ENCODE results near the gene SETD2.

SETD2 gene

GRCh38 chr3:46987319-46987742, 176.6 kb downstream of the SETD2 start:
- Histone ChIP-seq H3K9ac (peak overlapping the region; percentile 55 to 83 (median 79); a peak in 20 of 22 replicates), H3K4me1 (peaks cover 96 to 100% (median 98%) of the 10 kb centered on the region in 10 experiments), H3K27me3 (no peaks in the 10 kb centered on the region), H3K4me2 (peak overlapping the region; percentile 84 to 98 (median 93)), H3K27ac (peak overlapping the region; percentile 54 to 97 (median 92)), H3K4me3 (peak overlapping the region; percentile 26 to 65 (median 48); a peak in 19 of 20 replicates), H3K36me3 (peaks cover 7 to 34% (median 23%) of the 10 kb centered on the region in 11 experiments; a peak in 20 of 22 replicates), H4K20me1 (peaks cover 0 to 8% (median 0%) of the 10 kb centered on the region in 11 experiments; a peak in 1 of 22 replicates), H3K9me3 (replicated peaks in 1 of 11) (no peaks in the 10 kb centered on the region)
- no peak for TF ChIP-seq Cebpa-rat (IDR thresholded peaks at IDR 0.05)

- Histone ChIP-seq H3K36me3 (peaks cover 7 to 29% (median 20%) of the 10 kb centered on the region in 11 experiments; a peak in 20 of 22 replicates), H3K27ac (peak overlapping the region; percentile 54 to 97 (median 92); a peak in 21 of 22 replicates), H3K9ac (peak overlapping the region; percentile 55 to 83 (median 79); a peak in 19 of 22 replicates), H3K4me2 (peak overlapping the region; percentile 84 to 98 (median 93)), H4K20me1 (peaks cover 0 to 4% (median 0%) of the 10 kb centered on the region in 11 experiments; a peak in 2 of 22 replicates), H3K27me3 (no peaks in the 10 kb centered on the region), H3K4me3 (peak overlapping the region; percentile 26 to 65 (median 48); a peak in 15 of 20 replicates), H3K9me3 (replicated peaks in 1 of 11) (no peaks in the 10 kb centered on the region), H3K4me1 (peaks cover 96 to 100% (median 98%) of the 10 kb centered on the region in 10 experiments)
- no peak for TF ChIP-seq Cebpa-rat (IDR thresholded peaks at IDR 0.05)
Observed at GRCh38 chr3:46986782-46987310, 177.1 kb downstream of the SETD2 start.

GRCh38 chr3:46986055-46986730, 177.7 kb downstream of the SETD2 start:
- peak overlapping the region in 5 of 10 experiments; percentile 28 to 54 (median 46); a peak in 5 of 20 replicates for H3K4me3 ChIP-seq
- H3K27ac ChIP-seq, result peak overlapping the region in 10 of 11 experiments; percentile 79 to 97 (median 94); a peak in 19 of 22 replicates
- peaks cover under 1 to 23% (median 13%) of the 10 kb centered on the region in 11 experiments; a peak in 18 of 22 replicates for H3K36me3 ChIP-seq
- TF ChIP-seq Cebpa-rat (IDR thresholded peaks at IDR 0.05), result no peak
- H3K9ac ChIP-seq, result peak overlapping the region; percentile 4 to 83 (median 79); a peak in 15 of 22 replicates
- H3K9me3 ChIP-seq (replicated peaks in 1 of 11), result no peaks in the 10 kb centered on the region
- H3K27me3 ChIP-seq, result no peaks in the 10 kb centered on the region
- H3K4me2 ChIP-seq, result peak overlapping the region; percentile 84 to 98 (median 93)
- peaks cover 0 to 7% (median 0%) of the 10 kb centered on the region in 11 experiments; a peak in 1 of 22 replicates for H4K20me1 ChIP-seq
- peaks cover 96 to 100% (median 98%) of the 10 kb centered on the region in 10 experiments for H3K4me1 ChIP-seq

GRCh38 chr3:46985588-46985987, 178.3 kb downstream of the SETD2 start:
- no peaks in the 10 kb centered on the region for H3K9me3 ChIP-seq (replicated peaks in 1 of 11)
- peaks cover 96 to 100% (median 98%) of the 10 kb centered on the region in 10 experiments for H3K4me1 ChIP-seq
- peaks cover 0 to 7% (median 0%) of the 10 kb centered on the region in 11 experiments; a peak in 1 of 22 replicates for H4K20me1 ChIP-seq
- peaks cover 0 to 20% (median 9%) of the 10 kb centered on the region in 11 experiments; a peak in 11 of 22 replicates for H3K36me3 ChIP-seq
- no peak for TF ChIP-seq Cebpa-rat (IDR thresholded peaks at IDR 0.05)
- peak overlapping the region in 9 of 11 experiments; percentile 4 to 82 (median 77); a peak in 10 of 22 replicates for H3K9ac ChIP-seq
- peak overlapping the region in 9 of 11 experiments; percentile 87 to 97 (median 95); a peak in 18 of 22 replicates for H3K27ac ChIP-seq
- H3K27me3 ChIP-seq, result no peaks in the 10 kb centered on the region
- peak overlapping the region; percentile 84 to 98 (median 93) for H3K4me2 ChIP-seq
- no peak overlapping the region; a peak in 1 of 20 replicates for H3K4me3 ChIP-seq

- Histone ChIP-seq H3K27ac (peak overlapping the region in 8 of 11 experiments; percentile 87 to 97 (median 95); a peak in 15 of 22 replicates), H3K36me3 (peaks cover 0 to 18% (median 8%) of the 10 kb centered on the region in 11 experiments; a peak in 11 of 22 replicates), H3K4me2 (peak overlapping the region; percentile 84 to 98 (median 93); a peak in 21 of 22 replicates), H4K20me1 (peaks cover 0 to 7% (median 0%) of the 10 kb centered on the region in 11 experiments; a peak in 1 of 22 replicates), H3K27me3 (no peaks in the 10 kb centered on the region), H3K4me3 (no peak overlapping the region), H3K9ac (no peak overlapping the region; a peak in 1 of 22 replicates), H3K9me3 (replicated peaks in 1 of 11) (no peaks in the 10 kb centered on the region), H3K4me1 (peaks cover 91 to 100% (median 98%) of the 10 kb centered on the region in 10 experiments)
- TF ChIP-seq Cebpa-rat (IDR thresholded peaks at IDR 0.05), result no peak
Observed at GRCh38 chr3:46984591-46985459, 179.1 kb downstream of the SETD2 start.

GRCh38 chr3:46982546-46982945, 181.4 kb downstream of the SETD2 start:
- no peaks in the 10 kb centered on the region for H3K9me3 ChIP-seq (replicated peaks in 1 of 11)
- peak overlapping the region; percentile 81 to 98 (median 95) for H3K4me2 ChIP-seq
- no peak for TF ChIP-seq Cebpa-rat (IDR thresholded peaks at IDR 0.05)
- H3K27ac ChIP-seq, result peak overlapping the region in 9 of 11 experiments; percentile 18 to 71 (median 48); a peak in 12 of 22 replicates
- H4K20me1 ChIP-seq, result peaks cover 0 to 7% (median 0%) of the 10 kb centered on the region in 11 experiments; a peak in 1 of 22 replicates
- peak overlapping the region in 8 of 11 experiments; percentile 19 to 50 (median 42); a peak in 10 of 22 replicates for H3K9ac ChIP-seq
- peaks cover 83 to 95% (median 92%) of the 10 kb centered on the region in 10 experiments for H3K4me1 ChIP-seq
- no peaks in the 10 kb centered on the region for H3K27me3 ChIP-seq
- H3K36me3 ChIP-seq, result peaks cover 0 to 6% (median 0%) of the 10 kb centered on the region in 11 experiments; a peak in 3 of 22 replicates
- H3K4me3 ChIP-seq, result no peak overlapping the region

GRCh38 chr3:46981932-46982471, 181.9 kb downstream of the SETD2 start:
- Histone ChIP-seq H3K36me3 (peaks cover 0 to 6% (median 0%) of the 10 kb centered on the region in 11 experiments; a peak in 3 of 22 replicates), H3K4me2 (peak overlapping the region; percentile 81 to 98 (median 95)), H3K4me3 (peak overlapping the region in 9 of 10 experiments; percentile 5 to 89 (median 49); a peak in 13 of 20 replicates), H3K27ac (peak overlapping the region; percentile 17 to 71 (median 61); a peak in 18 of 22 replicates), H3K9me3 (replicated peaks in 1 of 11) (no peaks in the 10 kb centered on the region), H3K27me3 (no peaks in the 10 kb centered on the region), H3K4me1 (peaks cover 83 to 95% (median 92%) of the 10 kb centered on the region in 10 experiments), H3K9ac (peak overlapping the region; percentile 30 to 80 (median 62); a peak in 20 of 22 replicates), H4K20me1 (peaks cover 0 to 7% (median 0%) of the 10 kb centered on the region in 11 experiments; a peak in 1 of 22 replicates)
- no peak for TF ChIP-seq Cebpa-rat (IDR thresholded peaks at IDR 0.05)
